DOHH2 (cell line): ENCODE data around the gene KCNMA1.

Source experiments
- EZH2phosphoT487 ChIP-seq: fragments of 200-600 bp; sonication (generic); IDR thresholded peaks from 2 replicates; pipeline ENCODE4 v1.6.1; 2017; ENCODE audit warnings: borderline replicate concordance, mild to moderate bottlenecking, antibody characterized with exemption, low read length, moderate library complexity, mixed read lengths
- TF ChIP-seq, protein P1 (sequence below): fragments of 200-600 bp; sonication (generic); IDR thresholded peaks from one replicate; pipeline ENCODE4 v1.5.1; 2014; ENCODE audit warnings: antibody characterized with exemption, mild to moderate bottlenecking, low read depth, low read length; ENCODE audit not compliant: poor library complexity, severe bottlenecking

DNA sequence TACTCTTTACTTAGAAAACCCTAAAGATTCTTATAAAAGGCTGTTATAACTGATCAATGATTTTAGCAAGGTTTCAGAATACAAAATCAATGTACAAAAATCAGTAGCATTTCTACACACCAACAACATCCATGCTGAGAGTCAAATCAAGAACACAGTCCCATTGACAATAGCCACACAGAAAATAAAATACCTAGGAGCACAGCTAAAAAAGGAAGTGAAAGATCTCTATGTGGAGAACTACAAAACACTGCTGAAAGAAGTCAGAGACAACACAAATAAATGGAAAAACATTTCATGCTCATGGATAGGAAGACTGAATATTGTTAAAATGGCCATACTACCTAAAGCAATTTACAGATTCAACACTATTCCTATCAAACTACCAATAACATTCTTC lies 427.0 kb downstream of the KCNMA1 start:
- TF ChIP-seq, protein P1, sequence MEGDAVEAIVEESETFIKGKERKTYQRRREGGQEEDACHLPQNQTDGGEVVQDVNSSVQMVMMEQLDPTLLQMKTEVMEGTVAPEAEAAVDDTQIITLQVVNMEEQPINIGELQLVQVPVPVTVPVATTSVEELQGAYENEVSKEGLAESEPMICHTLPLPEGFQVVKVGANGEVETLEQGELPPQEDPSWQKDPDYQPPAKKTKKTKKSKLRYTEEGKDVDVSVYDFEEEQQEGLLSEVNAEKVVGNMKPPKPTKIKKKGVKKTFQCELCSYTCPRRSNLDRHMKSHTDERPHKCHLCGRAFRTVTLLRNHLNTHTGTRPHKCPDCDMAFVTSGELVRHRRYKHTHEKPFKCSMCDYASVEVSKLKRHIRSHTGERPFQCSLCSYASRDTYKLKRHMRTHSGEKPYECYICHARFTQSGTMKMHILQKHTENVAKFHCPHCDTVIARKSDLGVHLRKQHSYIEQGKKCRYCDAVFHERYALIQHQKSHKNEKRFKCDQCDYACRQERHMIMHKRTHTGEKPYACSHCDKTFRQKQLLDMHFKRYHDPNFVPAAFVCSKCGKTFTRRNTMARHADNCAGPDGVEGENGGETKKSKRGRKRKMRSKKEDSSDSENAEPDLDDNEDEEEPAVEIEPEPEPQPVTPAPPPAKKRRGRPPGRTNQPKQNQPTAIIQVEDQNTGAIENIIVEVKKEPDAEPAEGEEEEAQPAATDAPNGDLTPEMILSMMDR: no peak
- no peak for TF ChIP-seq EZH2phosphoT487
